ENCODE measurements around the gene ZIC2. TPM values are rescaled to one million over a fixed set of nuclear protein-coding genes. Genes with fewer than 3 reads are reported as not detected.

The ZIC2 gene
- total RNA-seq, 4 donors from 2014 or later = not detected

- Histone ChIP-seq H3K27ac (no peak overlapping the region), H3K4me3 (no peak overlapping the region), H3K27me3 (peaks cover 25 to 100% of the 10 kb centered on the region in 2 donors), H3K4me1 (peaks cover 0 to 52% (median 23%) of the 10 kb centered on the region in 4 donors), H3K36me3 (no peaks in the 10 kb centered on the region), H3K9me3 (no peaks in the 10 kb centered on the region)
- DNase-seq (ENCODE audit: low spot score in 2 of 2) = no peak
- WGBS, 2 donors = 10 to 17% methylated on average over 13 of the region's 13 CpGs
- TF ChIP-seq POLR2A (IDR thresholded peaks at IDR 0.05) (no peak), CTCF (IDR thresholded peaks at IDR 0.05) (no peak), EP300 (IDR thresholded peaks at IDR 0.05) (no peak)
Measured at GRCh38 chr13:99960663-99961311, 20.8 kb upstream of the ZIC2 start.

DNA sequence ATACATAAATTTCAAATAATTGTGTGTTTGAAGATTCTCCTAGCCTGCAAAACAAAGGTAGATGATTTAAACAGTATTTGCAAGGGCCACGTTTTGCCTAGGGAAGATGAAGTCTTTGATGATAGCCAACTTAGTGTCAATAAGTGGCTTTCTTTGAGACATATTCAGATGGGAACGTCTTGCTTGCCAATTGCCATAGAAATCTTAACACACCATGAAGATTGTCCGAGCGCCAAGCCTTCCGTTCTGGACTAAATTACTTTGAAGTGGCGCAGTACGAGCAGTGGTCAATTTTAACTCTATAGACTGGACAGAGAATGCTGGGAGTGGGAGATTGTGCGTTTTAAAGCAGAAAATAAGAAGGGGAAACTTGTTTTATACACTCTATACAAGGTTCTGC, 19.9 kb upstream of the ZIC2 start:
- TF ChIP-seq POLR2A (IDR thresholded peaks at IDR 0.05) = no peak
- TF ChIP-seq CTCF (IDR thresholded peaks at IDR 0.05) = no peak
- no peak for TF ChIP-seq EP300 (IDR thresholded peaks at IDR 0.05)
- Histone ChIP-seq H3K27me3 (peaks cover 25 to 100% of the 10 kb centered on the region in 2 donors), H3K36me3 (no peaks in the 10 kb centered on the region), H3K27ac (no peak overlapping the region), H3K4me3 (no peak overlapping the region), H3K4me1 (peaks cover 0 to 43% (median 15%) of the 10 kb centered on the region in 4 donors), H3K9me3 (no peaks in the 10 kb centered on the region)
- 37 to 39% methylated on average over 8 of the region's 8 CpGs for WGBS, 2 donors
- DNase-seq (ENCODE audit: low spot score in 2 of 2) = no peak

DNA sequence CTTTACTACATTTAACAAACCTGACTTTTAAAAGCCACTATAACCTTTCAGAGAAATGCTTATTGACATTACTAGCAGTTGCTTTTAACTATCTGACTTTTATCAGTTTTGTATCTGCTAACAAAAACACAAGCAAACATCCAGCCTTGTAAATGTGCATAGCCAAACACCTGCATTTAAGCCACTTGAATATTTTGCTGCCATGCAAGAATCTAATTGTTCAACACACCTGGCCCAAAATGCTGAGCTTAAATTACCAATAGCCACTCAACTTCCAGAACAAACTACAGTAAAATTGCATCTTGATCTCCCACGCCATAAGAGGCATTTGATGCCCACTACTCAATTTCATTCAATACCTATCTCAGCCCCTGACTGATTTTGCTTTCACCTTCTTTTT, 19.3 kb upstream of the ZIC2 start:
- no peak for TF ChIP-seq EP300 (IDR thresholded peaks at IDR 0.05)
- TF ChIP-seq CTCF (IDR thresholded peaks at IDR 0.05) = no peak
- TF ChIP-seq POLR2A (IDR thresholded peaks at IDR 0.05) = no peak
- H3K36me3 ChIP-seq = no peaks in the 10 kb centered on the region
- no peak for DNase-seq (ENCODE audit: low spot score in 2 of 2)
- no peaks in the 10 kb centered on the region for H3K9me3 ChIP-seq
- WGBS, 2 donors = 67 to 73% methylated on average over 1 of the region's 1 CpG
- peaks cover 21 to 100% of the 10 kb centered on the region in 2 donors for H3K27me3 ChIP-seq
- H3K4me3 ChIP-seq = no peak overlapping the region
- no peak overlapping the region for H3K27ac ChIP-seq
- peaks cover 0 to 37% (median 9%) of the 10 kb centered on the region in 4 donors for H3K4me1 ChIP-seq

- Histone ChIP-seq H3K27me3 (peaks cover 12 to 100% of the 10 kb centered on the region in 2 donors), H3K9me3 (no peaks in the 10 kb centered on the region)
Measured at GRCh38 chr13:99963816-99964339, 17.7 kb upstream of the ZIC2 start.

More at GRCh38 chr13:99963816-99964339, 17.7 kb upstream of the ZIC2 start:
- WGBS, 2 donors = 43 to 44% methylated on average over 3 of the region's 3 CpGs
- no peak overlapping the region for H3K27ac ChIP-seq
- TF ChIP-seq EP300 (IDR thresholded peaks at IDR 0.05) (no peak), CTCF (IDR thresholded peaks at IDR 0.05) (no peak)
- H3K36me3 ChIP-seq = no peaks in the 10 kb centered on the region
- H3K4me1 ChIP-seq = peaks cover 0 to 32% (median 14%) of the 10 kb centered on the region in 4 donors
- DNase-seq (ENCODE audit: low spot score in 2 of 2) = no peak
- no peak overlapping the region for H3K4me3 ChIP-seq
